ENCODE results near the gene GUK1.

GRCh38 chr1:228104526-228105269 is 35.4 kb upstream of the GUK1 start:
- TF ChIP-seq, protein P1, sequence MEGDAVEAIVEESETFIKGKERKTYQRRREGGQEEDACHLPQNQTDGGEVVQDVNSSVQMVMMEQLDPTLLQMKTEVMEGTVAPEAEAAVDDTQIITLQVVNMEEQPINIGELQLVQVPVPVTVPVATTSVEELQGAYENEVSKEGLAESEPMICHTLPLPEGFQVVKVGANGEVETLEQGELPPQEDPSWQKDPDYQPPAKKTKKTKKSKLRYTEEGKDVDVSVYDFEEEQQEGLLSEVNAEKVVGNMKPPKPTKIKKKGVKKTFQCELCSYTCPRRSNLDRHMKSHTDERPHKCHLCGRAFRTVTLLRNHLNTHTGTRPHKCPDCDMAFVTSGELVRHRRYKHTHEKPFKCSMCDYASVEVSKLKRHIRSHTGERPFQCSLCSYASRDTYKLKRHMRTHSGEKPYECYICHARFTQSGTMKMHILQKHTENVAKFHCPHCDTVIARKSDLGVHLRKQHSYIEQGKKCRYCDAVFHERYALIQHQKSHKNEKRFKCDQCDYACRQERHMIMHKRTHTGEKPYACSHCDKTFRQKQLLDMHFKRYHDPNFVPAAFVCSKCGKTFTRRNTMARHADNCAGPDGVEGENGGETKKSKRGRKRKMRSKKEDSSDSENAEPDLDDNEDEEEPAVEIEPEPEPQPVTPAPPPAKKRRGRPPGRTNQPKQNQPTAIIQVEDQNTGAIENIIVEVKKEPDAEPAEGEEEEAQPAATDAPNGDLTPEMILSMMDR (conservative IDR thresholded peaks at IDR 0.05; ENCODE audit: low read depth, low read length), result no peak
- TF ChIP-seq MAZ (IDR thresholded peaks at IDR 0.05; ENCODE audit: borderline replicate concordance, low read depth, low read length) (no peak), RAD21 (IDR thresholded peaks at IDR 0.05; ENCODE audit: low read length) (no peak), USF2 (IDR thresholded peaks at IDR 0.05; ENCODE audit: low read depth, low read length) (no peak), POLR2A (IDR thresholded peaks at IDR 0.05; ENCODE audit: low read depth, low read length) (no peak), RFX5 (IDR thresholded peaks at IDR 0.05; ENCODE audit: low read depth, low read length) (no peak), MAFK (IDR thresholded peaks at IDR 0.05; ENCODE audit: low read depth, low read length) (no peak), CEBPB (IDR thresholded peaks at IDR 0.05; ENCODE audit: low read depth, low read length) (no peak), MXI1 (IDR thresholded peaks at IDR 0.05; ENCODE audit: borderline replicate concordance, low read depth, low read length) (no peak), SMC3 (IDR thresholded peaks at IDR 0.05; ENCODE audit: low read depth, low read length) (no peak), RCOR1 (IDR thresholded peaks at IDR 0.05; ENCODE audit: insufficient replicate concordance, low read length) (no peak), CHD1 (IDR thresholded peaks at IDR 0.05; ENCODE audit: low read depth, low read length) (no peak)
- TF ChIP-seq, protein P2, sequence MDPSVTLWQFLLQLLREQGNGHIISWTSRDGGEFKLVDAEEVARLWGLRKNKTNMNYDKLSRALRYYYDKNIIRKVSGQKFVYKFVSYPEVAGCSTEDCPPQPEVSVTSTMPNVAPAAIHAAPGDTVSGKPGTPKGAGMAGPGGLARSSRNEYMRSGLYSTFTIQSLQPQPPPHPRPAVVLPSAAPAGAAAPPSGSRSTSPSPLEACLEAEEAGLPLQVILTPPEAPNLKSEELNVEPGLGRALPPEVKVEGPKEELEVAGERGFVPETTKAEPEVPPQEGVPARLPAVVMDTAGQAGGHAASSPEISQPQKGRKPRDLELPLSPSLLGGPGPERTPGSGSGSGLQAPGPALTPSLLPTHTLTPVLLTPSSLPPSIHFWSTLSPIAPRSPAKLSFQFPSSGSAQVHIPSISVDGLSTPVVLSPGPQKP (IDR thresholded peaks at IDR 0.05; ENCODE audit: borderline replicate concordance, low read depth, low read length), result no peak
